ENCODE measurements around the gene NKPD1.

NKPD1 gene

GRCh38 chr19:45160870-45161737, at the start of gene NKPD1:
Gene NKPD1 (minus strand): TSS chr19:45160982. CDS start chr19:45160150, 832 bp downstream.
- DNase-seq, result no peak

GRCh38 chr19:45206328-45206727, 45.5 kb upstream of the NKPD1 start:
- no peak for DNase-seq

GRCh38 chr19:45205810-45206209, 45.0 kb upstream of the NKPD1 start:
- DNase-seq, result no peak

GRCh38 chr19:45202637-45203036, 41.9 kb upstream of the NKPD1 start:
- DNase-seq, result no peak

GRCh38 chr19:45200568-45200967, 39.8 kb upstream of the NKPD1 start:
- DNase-seq, result no peak

GRCh38 chr19:45195764-45196163, 35.0 kb upstream of the NKPD1 start:
- DNase-seq, result no peak

GRCh38 chr19:45191375-45191774, 30.6 kb upstream of the NKPD1 start:
- DNase-seq, result no peak

GRCh38 chr19:45189971-45190370, 29.2 kb upstream of the NKPD1 start:
- no peak for DNase-seq

GRCh38 chr19:45187421-45188100, 26.8 kb upstream of the NKPD1 start:
- DNase-seq, result no peak

GRCh38 chr19:45186509-45187334, 25.9 kb upstream of the NKPD1 start:
- DNase-seq, result no peak

GRCh38 chr19:45184115-45184514, 23.3 kb upstream of the NKPD1 start:
- no peak for DNase-seq

- DNase-seq, result no peak
Observed at GRCh38 chr19:45182758-45183157, 22.0 kb upstream of the NKPD1 start.

- DNase-seq, result no peak
Observed at GRCh38 chr19:45180936-45181335, 20.2 kb upstream of the NKPD1 start.

GRCh38 chr19:45179892-45180370, 19.1 kb upstream of the NKPD1 start:
- no peak for DNase-seq

- DNase-seq, result peak in 1 of 2 experiments; percentile 25
Observed at GRCh38 chr19:45179072-45179891, 18.5 kb upstream of the NKPD1 start.

- peak; percentile 100 for DNase-seq
Observed at GRCh38 chr19:45178262-45179071, 17.7 kb upstream of the NKPD1 start, which contains the start of gene BLOC1S3. Gene BLOC1S3 (plus strand): TSS chr19:45178784. CDS start chr19:45179297, 513 bp downstream.

- DNase-seq, result no peak
Observed at GRCh38 chr19:45177817-45178261, 17.1 kb upstream of the NKPD1 start, which contains the start of gene TRAPPC6A. Gene TRAPPC6A (minus strand): TSS chr19:45178237. CDS start chr19:45178218, 19 bp downstream.

- no peak for DNase-seq
Observed at GRCh38 chr19:45175515-45176345, 14.9 kb upstream of the NKPD1 start.

- no peak for DNase-seq
Observed at GRCh38 chr19:45173816-45174215, 13.0 kb upstream of the NKPD1 start.

- DNase-seq, result no peak
Observed at GRCh38 chr19:45172611-45173208, 11.9 kb upstream of the NKPD1 start.

Measured in activated CD4-positive, alpha-beta T cell treated with anti-CD3 and anti-CD28 coated beads, Interleukin-2, amount 50 U/mL, for 4 hours (primary cell).